Transverse colon (tissue), 4 donors: ENCODE data around the gene ARMC2.

Experiments used
- CTCF ChIP-seq, 5 experiments: fragments of 200-600 bp in 3 of 5; fragments of 450-650 bp in 2 of 5; sonication (generic) in 3 of 5; IDR thresholded peaks; 1 replicate in 2 of 5; 2 replicates in 3 of 5; pipeline ENCODE4 v1.5.1; 2016 to 2017; ENCODE audit warnings: antibody characterized with exemption in 5 of 5, inconsistent platforms in 3 of 5, mild to moderate bottlenecking in 2 of 5, moderate library complexity in 1 of 5
- POLR2A ChIP-seq: fragments of 450-650 bp; IDR thresholded peaks from one replicate; pipeline ENCODE4 v1.6.1; 2016; ENCODE audit warnings: antibody characterized with exemption, mild to moderate bottlenecking, moderate library complexity
- POLR2AphosphoS5 ChIP-seq, 3 donors: sonication (generic); formaldehyde crosslinking; IDR thresholded peaks; one replicate each; pipeline ENCODE4 v1.6.1; 2016; ENCODE audit warnings: antibody characterized with exemption in 3 of 3

- TF ChIP-seq CTCF (IDR thresholded peaks at IDR 0.05) (no peak), POLR2A (no peak), POLR2AphosphoS5 (IDR thresholded peaks at IDR 0.05) (no peak)
Measured at GRCh38 chr6:108998485-108998884, 150.3 kb downstream of the ARMC2 start.
